Fibroblast of villous mesenchyme (primary cell): ENCODE results near the gene ETFA. TPM values are rescaled to one million over a fixed set of nuclear protein-coding genes. Genes with fewer than 3 reads are reported as not detected.
"Not testable (repeated sequence)": the region's sequence is repeated elsewhere in the genome, so short reads cannot be mapped to it uniquely, and the experiment has no call there.

Experiments used
- DNase-seq: peaks from one replicate; pipeline ENCODE4 v3.0.0-alpha.2; 2010; ENCODE audit warnings: low read depth
- H3K4me3 ChIP-seq: 2 replicates; pipeline ENCODE4 v1.5.1; 2011; ENCODE audit warnings: low read depth, mild to moderate bottlenecking, low read length
- CTCF ChIP-seq: IDR thresholded peaks from 2 replicates; pipeline ENCODE4 v1.5.1; 2012; ENCODE audit warnings: low read depth, mild to moderate bottlenecking, low read length; ENCODE audit not compliant: insufficient read depth
- total RNA-seq: library from RNA; depleted of rRNA; stranded (reverse); fragments of >200 nt; gene quantifications from 2 replicates; pipeline ENCODE4 v1.2.3, GENCODE V29; 2012

Gene ETFA
- total RNA-seq, 1 donor = 114 TPM

GRCh38 chr15:76312540-76313174, 1.4 kb upstream of the ETFA start:
- H3K4me3 ChIP-seq = no peak overlapping the region
- DNase-seq = peak; percentile 62
- TF ChIP-seq CTCF = no peak

GRCh38 chr15:76310475-76311099, 682 bp downstream of the ETFA start:
- peak; percentile 34 for DNase-seq
- no peak for TF ChIP-seq CTCF
- H3K4me3 ChIP-seq = peak overlapping the region; percentile 96

- peak; percentile 26 for DNase-seq
- H3K4me3 ChIP-seq = peak overlapping the region; percentile 96
- no peak for TF ChIP-seq CTCF
These were observed 1.5 kb downstream of the ETFA start for GRCh38 chr15:76309601-76310330.

- no peak for DNase-seq
- TF ChIP-seq CTCF = no peak
- no peak overlapping the region for H3K4me3 ChIP-seq
These were observed 7.4 kb downstream of the ETFA start for GRCh38 chr15:76303909-76304308.

- no peak for TF ChIP-seq CTCF
- H3K4me3 ChIP-seq = no peak overlapping the region
- no peak for DNase-seq
These were observed 11.5 kb downstream of the ETFA start for GRCh38 chr15:76299786-76300185.

- no peak overlapping the region for H3K4me3 ChIP-seq
- DNase-seq = no peak
- TF ChIP-seq CTCF = no peak
These were observed 12.3 kb downstream of the ETFA start for GRCh38 chr15:76298986-76299385.

- H3K4me3 ChIP-seq, DNase-seq: not testable (repeated sequence)
These were observed 13.3 kb downstream of the ETFA start for GRCh38 chr15:76297951-76298350.
